Kidney epithelial cell (primary cell): ENCODE data around the gene PDE3A. TPM values are rescaled to one million over a fixed set of nuclear protein-coding genes. Genes with fewer than 3 reads are reported as not detected.

Experiments used
- DNase-seq: peaks from one replicate; pipeline ENCODE4 v3.0.0-alpha.2; 2010; ENCODE audit warnings: low read depth
- H3K27me3 ChIP-seq: 2 replicates; pipeline ENCODE4 v1.6.0; 2011; ENCODE audit warnings: low read length; ENCODE audit not compliant: control insufficient read depth, insufficient read depth
- H3K36me3 ChIP-seq: 2 replicates; pipeline ENCODE4 v1.5.1; 2011; ENCODE audit warnings: low read length; ENCODE audit not compliant: control insufficient read depth, insufficient read depth
- H3K4me3 ChIP-seq: 2 replicates; pipeline ENCODE4 v1.5.1; 2011; ENCODE audit warnings: low read depth, mild to moderate bottlenecking, control low read depth, low read length
- total RNA-seq: library from RNA; depleted of rRNA; stranded (reverse); fragments of >200 nt; gene quantifications from 2 replicates; pipeline ENCODE4 v1.2.3, GENCODE V29; 2015
- TF ChIP-seq, protein P1 (sequence below): IDR thresholded peaks from 2 replicates; pipeline ENCODE4 v1.5.1; 2011; ENCODE audit warnings: mild to moderate bottlenecking, moderate library complexity, low read length, control low read depth, inconsistent platforms; ENCODE audit not compliant: insufficient read depth, poor library complexity, severe bottlenecking

PDE3A gene
- total RNA-seq, 1 donor from 2014 or later: 1.8 TPM

DNA sequence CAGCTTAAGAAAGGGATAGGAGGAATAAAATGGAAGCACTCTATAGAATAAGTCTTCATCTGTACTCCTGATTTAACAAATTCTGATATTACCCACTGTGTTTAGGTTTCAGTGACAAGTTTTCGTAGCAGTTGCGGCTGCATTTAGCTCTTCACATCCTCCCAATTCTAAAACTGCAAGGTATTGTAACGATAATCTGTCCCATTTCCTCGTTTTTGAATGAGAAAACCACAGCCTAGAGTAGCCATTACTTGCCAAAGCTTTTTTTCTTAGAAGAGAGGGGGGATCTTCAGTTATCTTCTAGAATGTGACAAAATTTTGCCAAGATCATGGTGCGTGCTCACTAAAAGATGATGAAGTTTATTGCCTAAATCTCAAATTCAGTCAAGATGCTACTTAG is 155.8 kb downstream of the PDE3A start:
- TF ChIP-seq, protein P1, sequence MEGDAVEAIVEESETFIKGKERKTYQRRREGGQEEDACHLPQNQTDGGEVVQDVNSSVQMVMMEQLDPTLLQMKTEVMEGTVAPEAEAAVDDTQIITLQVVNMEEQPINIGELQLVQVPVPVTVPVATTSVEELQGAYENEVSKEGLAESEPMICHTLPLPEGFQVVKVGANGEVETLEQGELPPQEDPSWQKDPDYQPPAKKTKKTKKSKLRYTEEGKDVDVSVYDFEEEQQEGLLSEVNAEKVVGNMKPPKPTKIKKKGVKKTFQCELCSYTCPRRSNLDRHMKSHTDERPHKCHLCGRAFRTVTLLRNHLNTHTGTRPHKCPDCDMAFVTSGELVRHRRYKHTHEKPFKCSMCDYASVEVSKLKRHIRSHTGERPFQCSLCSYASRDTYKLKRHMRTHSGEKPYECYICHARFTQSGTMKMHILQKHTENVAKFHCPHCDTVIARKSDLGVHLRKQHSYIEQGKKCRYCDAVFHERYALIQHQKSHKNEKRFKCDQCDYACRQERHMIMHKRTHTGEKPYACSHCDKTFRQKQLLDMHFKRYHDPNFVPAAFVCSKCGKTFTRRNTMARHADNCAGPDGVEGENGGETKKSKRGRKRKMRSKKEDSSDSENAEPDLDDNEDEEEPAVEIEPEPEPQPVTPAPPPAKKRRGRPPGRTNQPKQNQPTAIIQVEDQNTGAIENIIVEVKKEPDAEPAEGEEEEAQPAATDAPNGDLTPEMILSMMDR: no peak
- no peaks in the 10 kb centered on the region for H3K27me3 ChIP-seq
- H3K36me3 ChIP-seq: no peaks in the 10 kb centered on the region
- H3K4me3 ChIP-seq: no peak overlapping the region
- no peak for DNase-seq

DNA sequence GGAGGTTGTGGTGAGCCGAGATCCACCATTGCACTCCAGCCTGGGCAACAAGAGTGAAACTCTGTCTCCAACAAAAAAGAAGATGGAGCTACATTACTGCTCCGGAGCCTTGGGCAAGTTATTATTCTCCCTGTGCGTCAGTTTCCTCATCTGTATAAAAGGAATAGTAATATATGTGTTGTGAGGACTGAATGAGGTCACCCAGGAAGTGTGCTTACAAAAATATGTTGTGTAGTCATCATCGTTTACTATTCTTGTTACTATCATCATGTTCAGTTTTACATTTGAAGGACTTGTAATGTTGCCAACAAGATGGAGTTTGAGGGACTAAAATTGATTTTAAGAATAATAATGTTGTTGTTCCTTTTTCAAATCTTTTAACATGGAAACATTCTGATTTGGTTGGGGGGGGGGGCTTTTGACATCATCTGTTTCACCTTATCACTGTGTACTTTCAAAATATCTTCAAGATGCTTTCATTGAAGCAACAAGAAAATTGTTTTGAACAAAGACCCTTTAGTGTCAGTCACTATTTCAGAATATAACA is 156.8 kb downstream of the PDE3A start:
- no peak overlapping the region for H3K4me3 ChIP-seq
- H3K36me3 ChIP-seq: no peaks in the 10 kb centered on the region
- H3K27me3 ChIP-seq: no peaks in the 10 kb centered on the region
- no peak for DNase-seq
- TF ChIP-seq, protein P1: no peak

DNA sequence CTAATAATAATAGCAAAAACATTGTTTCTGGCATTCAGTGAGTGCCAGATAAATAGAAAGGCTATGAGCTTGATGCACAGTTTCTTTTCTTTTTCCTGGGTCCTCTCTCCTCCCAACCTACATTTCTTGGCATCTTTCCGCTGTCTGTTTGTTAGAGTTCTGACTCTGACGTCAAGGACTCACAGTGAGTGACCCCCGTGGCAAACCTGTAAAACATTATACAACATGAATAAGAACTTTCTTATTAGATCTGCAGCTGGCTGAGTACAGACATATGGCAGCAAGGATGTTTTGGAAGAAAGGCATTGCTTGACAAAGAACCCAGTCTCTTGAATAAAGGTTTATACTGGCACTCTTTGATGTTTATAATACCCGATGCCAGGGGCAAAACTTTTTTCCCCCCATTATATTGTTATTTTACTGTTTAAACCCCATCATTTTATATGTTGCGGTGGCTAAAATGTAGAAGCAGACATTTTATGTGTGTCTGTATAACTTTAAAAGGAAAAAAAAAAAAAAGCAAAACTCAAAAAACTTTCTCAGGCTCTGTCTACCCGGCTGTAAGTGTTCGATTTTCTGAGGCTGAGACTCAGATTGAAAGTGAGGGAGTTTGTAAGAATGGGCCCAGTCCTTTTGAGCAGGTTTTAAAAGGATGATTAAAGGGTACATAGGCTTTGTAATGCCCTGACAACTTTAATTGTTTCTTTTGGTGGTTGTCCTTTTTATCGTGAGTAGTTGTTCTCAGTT is 159.3 kb downstream of the PDE3A start:
- no peaks in the 10 kb centered on the region for H3K36me3 ChIP-seq
- peak; percentile 18 for DNase-seq
- H3K4me3 ChIP-seq: no peak overlapping the region
- TF ChIP-seq, protein P1: no peak
- no peaks in the 10 kb centered on the region for H3K27me3 ChIP-seq

DNA sequence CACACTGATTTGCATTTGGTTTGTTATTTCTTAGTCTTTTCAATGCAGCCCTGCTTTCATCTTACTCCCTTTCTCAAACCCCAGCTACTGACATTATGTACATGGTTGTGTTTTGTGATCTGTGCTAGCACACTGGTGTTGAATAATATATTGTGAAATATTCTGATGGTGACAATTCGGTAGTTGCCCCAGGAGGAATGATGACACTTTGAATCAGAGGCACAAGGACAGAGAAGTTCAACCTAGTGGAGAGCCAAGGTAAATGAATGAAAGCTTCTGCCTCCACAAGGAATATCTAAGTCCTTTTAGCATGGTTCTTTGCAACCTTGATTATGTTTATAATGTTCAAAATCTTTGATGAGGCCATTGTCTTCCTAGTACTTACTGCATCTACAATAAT is 159.9 kb downstream of the PDE3A start:
- DNase-seq: no peak
- no peaks in the 10 kb centered on the region for H3K27me3 ChIP-seq
- H3K36me3 ChIP-seq: no peaks in the 10 kb centered on the region
- H3K4me3 ChIP-seq: no peak overlapping the region
- TF ChIP-seq, protein P1: no peak

DNA sequence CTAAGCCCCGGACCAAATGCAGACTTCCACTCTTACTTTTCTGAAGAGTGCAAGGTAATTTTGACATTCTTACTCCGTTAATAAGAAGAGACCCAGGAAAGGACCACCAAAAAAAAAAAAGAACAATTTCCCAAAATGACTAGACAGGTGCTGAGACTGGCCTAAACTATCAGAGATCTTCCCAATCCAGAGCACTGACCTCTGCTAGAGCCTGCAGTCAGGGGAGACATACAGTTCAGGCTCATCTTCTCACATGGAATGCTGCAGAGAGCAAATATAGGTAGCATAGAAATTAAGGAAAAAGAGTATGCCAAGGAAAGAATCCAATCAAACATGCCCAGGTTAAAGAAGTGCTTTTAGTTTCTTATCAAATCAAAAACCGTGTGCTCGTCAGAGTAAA is 177.9 kb downstream of the PDE3A start:
- Histone ChIP-seq H3K4me3 (no peak overlapping the region), H3K27me3 (no peaks in the 10 kb centered on the region), H3K36me3 (no peaks in the 10 kb centered on the region)
- no peak for DNase-seq
- TF ChIP-seq, protein P1: no peak
